Activated CD4-positive, alpha-beta T cell treated with anti-CD3 and anti-CD28 coated beads for 36 hours (primary cell): Measurements from ENCODE around the gene RAD21L1. TPM values are rescaled to one million over a fixed set of nuclear protein-coding genes. Genes with fewer than 3 reads are reported as not detected.

Experiments
- ATAC-seq: fragments of 200-7000 bp; cut with Tn5 transposase; one replicate; pipeline ENCODE4 v1.10.0; 2021; ENCODE audit warnings: mild to moderate bottlenecking, moderate library complexity
- CTCF ChIA-PET: fragments of 350-600 bp; sonication (Branson Sonifier 250); formaldehyde crosslinking; loops from one replicate; lab custom pipeline; 2021; ENCODE audit warnings: antibody characterized with exemption; lab: Charles Lee
- POLR2A ChIA-PET: fragments of 350-600 bp; sonication (Branson Sonifier 250); formaldehyde crosslinking; loops from one replicate; lab custom pipeline; 2021; ENCODE audit warnings: antibody characterized with exemption, inconsistent platforms; lab: Charles Lee
- DNase-seq: peaks from one replicate; pipeline ENCODE4 v3.0.0-alpha.2; 2020
- H3K27ac Mint-ChIP-seq: one replicate; pipeline ENCODE4 v1.8.0; 2021; ENCODE audit warnings: mixed read lengths
- H3K27me3 Mint-ChIP-seq: one replicate; pipeline ENCODE4 v1.8.0; 2021; ENCODE audit warnings: mixed read lengths
- H3K36me3 Mint-ChIP-seq: one replicate; pipeline ENCODE4 v1.8.0; 2021; ENCODE audit warnings: low read depth, mixed read lengths
- H3K4me1 Mint-ChIP-seq: one replicate; pipeline ENCODE4 v1.8.0; 2021; ENCODE audit warnings: mixed read lengths
- H3K4me3 Mint-ChIP-seq: one replicate; pipeline ENCODE4 v1.8.0; 2021; ENCODE audit warnings: mild to moderate bottlenecking, moderate library complexity, mixed read lengths
- H3K9me3 Mint-ChIP-seq: one replicate; pipeline ENCODE4 v1.8.0; 2021; ENCODE audit warnings: low read depth, mixed read lengths
- intact Hi-C, 2 experiments: fragments of 100-400 bp; cut with DNase I in 1 of 2; cut with micrococcal nuclease in 1 of 2; formaldehyde crosslinking; loops; one replicate each; pipeline versions ENCODE4 v1.14.2 to v1.15.1; 2022 to 2024; cut with DNase I, micrococcal nuclease
- total RNA-seq, 2 experiments: library from RNA; stranded (reverse); gene quantifications; one replicate each; pipeline ENCODE4 v1.2.3, GENCODE V29; 2021

RAD21L1 gene
- total RNA-seq, 2 experiments from 2014 or later = 0.32 TPM; not detected in 1

GRCh38 chr20:1296922-1297321, 71.1 kb downstream of the RAD21L1 start:
- ChIA-PET CTCF (interaction anchor here (1.2 kb wide), 1 partner anchor 18 kb away, joined by 5 read pairs; no protein-coding TSS in a partner anchor), POLR2A (no interaction called here)
- Mint-ChIP-seq H3K27me3 (no peaks in the 10 kb centered on the region), H3K27ac (no peak overlapping the region), H3K4me3 (no peak overlapping the region), H3K9me3 (no peaks in the 10 kb centered on the region), H3K36me3 (no peaks in the 10 kb centered on the region), H3K4me1 (peaks cover 18% of the 10 kb centered on the region)
- intact Hi-C loops = no loop called here
- no peak for ATAC-seq
- DNase-seq = no peak

DNA sequence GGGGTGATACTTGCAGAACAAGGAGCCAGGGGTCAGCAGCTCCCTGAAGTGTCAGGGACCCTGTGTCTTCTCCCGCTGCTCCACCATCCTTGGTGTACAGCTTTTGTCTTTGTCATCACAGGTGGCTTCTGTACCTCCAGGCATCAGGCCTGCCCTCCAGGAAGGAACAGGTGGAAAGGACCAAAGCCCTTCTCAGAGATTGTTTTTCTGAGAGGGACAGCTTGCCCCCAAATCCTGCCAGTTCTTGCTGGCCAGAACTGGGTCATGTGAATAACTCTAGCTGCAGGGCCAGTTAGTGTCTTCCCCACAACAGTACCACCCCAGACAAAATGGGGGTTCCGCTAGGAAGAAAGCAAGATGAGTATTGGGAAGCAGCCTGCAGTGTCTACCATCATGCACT, 71.6 kb downstream of the RAD21L1 start:
- Mint-ChIP-seq H3K36me3 (no peaks in the 10 kb centered on the region), H3K9me3 (no peaks in the 10 kb centered on the region), H3K4me3 (no peak overlapping the region), H3K27me3 (no peaks in the 10 kb centered on the region), H3K4me1 (peaks cover 18% of the 10 kb centered on the region), H3K27ac (no peak overlapping the region)
- no peak for DNase-seq
- POLR2A ChIA-PET = no interaction called here
- intact Hi-C loops = no loop called here
- no peak for ATAC-seq
- CTCF ChIA-PET = interaction anchor here (1.2 kb wide), 1 partner anchor 17 kb away, joined by 5 read pairs; no protein-coding TSS in a partner anchor

DNA sequence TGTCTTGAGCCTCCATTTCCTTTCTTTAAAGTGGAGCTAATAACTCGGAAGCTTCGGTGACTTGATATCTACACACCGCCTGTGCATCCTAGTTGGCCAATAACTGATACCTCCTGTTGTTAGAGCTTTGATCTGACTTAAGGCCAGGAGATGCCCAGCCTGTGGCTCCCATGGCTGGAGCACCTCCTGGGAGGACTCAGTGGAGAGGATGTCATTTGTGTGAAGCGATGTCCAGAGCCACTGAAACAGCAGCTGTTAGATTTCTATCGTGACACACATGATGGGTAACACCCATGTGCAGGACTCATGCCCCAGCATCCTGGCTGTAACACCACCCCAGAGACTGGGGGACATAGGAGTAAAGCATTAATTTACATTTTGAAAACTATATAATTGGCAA, 72.3 kb downstream of the RAD21L1 start:
- Mint-ChIP-seq H3K27me3 (no peaks in the 10 kb centered on the region), H3K36me3 (no peaks in the 10 kb centered on the region), H3K27ac (no peak overlapping the region), H3K4me1 (peaks cover 18% of the 10 kb centered on the region), H3K4me3 (no peak overlapping the region), H3K9me3 (no peaks in the 10 kb centered on the region)
- DNase-seq (no peak), ATAC-seq (no peak)
- ChIA-PET POLR2A (no interaction called here), CTCF (interaction anchor here (1.2 to 1.3 kb wide), 2 partner anchors 17 to 94 kb away, joined by 4 to 5 read pairs; no protein-coding TSS in a partner anchor)
- intact Hi-C loops = no loop called here

DNA sequence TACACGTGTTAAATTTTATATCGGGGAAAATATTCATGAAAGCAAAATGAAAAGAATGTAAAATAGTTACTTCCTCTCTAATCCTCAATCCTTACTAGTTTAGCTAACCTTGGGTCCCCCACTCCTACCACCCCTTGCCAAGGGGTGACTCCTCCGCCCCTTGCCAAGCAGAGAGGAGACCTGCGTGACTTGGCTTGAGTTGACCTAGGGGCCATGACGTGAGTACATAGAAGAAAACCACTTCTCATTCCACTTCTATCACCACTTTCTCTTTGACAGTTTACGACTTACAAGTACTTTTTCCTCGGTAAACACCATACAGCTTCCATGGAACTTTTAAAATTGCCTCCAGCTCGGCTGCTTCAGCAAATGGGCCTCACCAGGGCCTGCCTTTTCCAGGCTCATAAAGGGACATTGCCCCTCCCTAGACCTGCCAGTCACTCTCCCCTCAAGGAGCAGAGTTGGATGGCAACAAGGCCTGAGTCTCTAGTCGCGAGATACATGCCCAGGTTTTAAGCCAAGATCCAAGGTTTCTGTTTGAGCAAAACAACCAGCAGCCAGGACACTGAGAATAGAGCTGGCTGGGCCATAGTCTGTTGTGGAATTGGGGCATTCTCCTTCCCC, 73.2 kb downstream of the RAD21L1 start:
- Mint-ChIP-seq H3K9me3 (no peaks in the 10 kb centered on the region), H3K4me3 (no peak overlapping the region), H3K36me3 (no peaks in the 10 kb centered on the region), H3K27ac (no peak overlapping the region), H3K27me3 (no peaks in the 10 kb centered on the region), H3K4me1 (peaks cover 18% of the 10 kb centered on the region)
- CTCF ChIA-PET = interaction anchor here (0.6 to 1.3 kb wide), 4 partner anchors 12 to 128 kb away, joined by 3 to 4 read pairs (median 4); no protein-coding TSS in a partner anchor
- ATAC-seq = no peak
- DNase-seq = no peak
- intact Hi-C loops = no loop called here
- POLR2A ChIA-PET = interaction anchor here (0.6 kb wide), 1 partner anchor 27 kb away, joined by 3 read pairs; no protein-coding TSS in a partner anchor

DNA sequence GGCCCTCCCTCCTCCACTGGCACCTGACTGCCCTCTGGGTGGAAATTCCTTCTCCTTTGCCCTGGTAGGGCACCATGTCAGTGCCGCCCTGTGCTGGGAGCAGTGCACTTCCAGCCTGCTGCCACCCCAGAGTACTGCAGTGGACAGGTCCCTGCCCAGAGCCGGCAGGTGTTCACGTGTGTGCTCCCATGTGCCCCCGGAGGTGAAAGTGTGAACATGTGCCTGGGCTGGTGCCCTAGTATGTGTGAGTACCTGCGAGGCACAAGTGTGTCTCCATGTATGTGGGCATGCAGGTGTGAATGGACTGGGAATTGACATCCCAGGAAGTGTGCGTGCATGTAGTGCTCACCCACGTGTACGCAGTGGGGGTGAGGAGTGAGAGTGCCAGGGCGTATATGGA, 73.7 kb downstream of the RAD21L1 start:
- intact Hi-C loops = no loop called here
- H3K9me3 Mint-ChIP-seq = no peaks in the 10 kb centered on the region
- no peaks in the 10 kb centered on the region for H3K36me3 Mint-ChIP-seq
- H3K4me3 Mint-ChIP-seq = no peak overlapping the region
- ChIA-PET CTCF (interaction anchor here (0.7 to 1.3 kb wide), 4 partner anchors 13 to 129 kb away, joined by 3 to 4 read pairs (median 4); no protein-coding TSS in a partner anchor), POLR2A (interaction anchor here (0.6 kb wide), 1 partner anchor 26 kb away, joined by 3 read pairs; no protein-coding TSS in a partner anchor)
- H3K27me3 Mint-ChIP-seq = no peaks in the 10 kb centered on the region
- DNase-seq (peak; percentile 58), ATAC-seq (peak; percentile 42)
- no peak overlapping the region for H3K27ac Mint-ChIP-seq
- H3K4me1 Mint-ChIP-seq = peaks cover 18% of the 10 kb centered on the region

GRCh38 chr20:1300083-1300840, 74.4 kb downstream of the RAD21L1 start:
- H3K9me3 Mint-ChIP-seq = no peaks in the 10 kb centered on the region
- H3K27ac Mint-ChIP-seq = peak overlapping the region; percentile 84
- DNase-seq (no peak), ATAC-seq (peak; percentile 3)
- intact Hi-C loops = loop anchor here in 1 of 2 experiments (2.0 kb wide), 1 partner anchor 33 kb away; the partner anchor contains the start of gene SNPH
- H3K27me3 Mint-ChIP-seq = no peaks in the 10 kb centered on the region
- H3K36me3 Mint-ChIP-seq = no peaks in the 10 kb centered on the region
- ChIA-PET CTCF (interaction anchor here (0.5 to 1.2 kb wide), 10 partner anchors 9 to 204 kb away, joined by 3 to 5 read pairs (median 3); partner anchors contain the start of gene FKBP1A), POLR2A (interaction anchor here (0.6 to 0.7 kb wide), 2 partner anchors 26 to 80 kb away, joined by 3 read pairs; no protein-coding TSS in a partner anchor)
- H3K4me3 Mint-ChIP-seq = no peak overlapping the region
- H3K4me1 Mint-ChIP-seq = peaks cover 18% of the 10 kb centered on the region

DNA sequence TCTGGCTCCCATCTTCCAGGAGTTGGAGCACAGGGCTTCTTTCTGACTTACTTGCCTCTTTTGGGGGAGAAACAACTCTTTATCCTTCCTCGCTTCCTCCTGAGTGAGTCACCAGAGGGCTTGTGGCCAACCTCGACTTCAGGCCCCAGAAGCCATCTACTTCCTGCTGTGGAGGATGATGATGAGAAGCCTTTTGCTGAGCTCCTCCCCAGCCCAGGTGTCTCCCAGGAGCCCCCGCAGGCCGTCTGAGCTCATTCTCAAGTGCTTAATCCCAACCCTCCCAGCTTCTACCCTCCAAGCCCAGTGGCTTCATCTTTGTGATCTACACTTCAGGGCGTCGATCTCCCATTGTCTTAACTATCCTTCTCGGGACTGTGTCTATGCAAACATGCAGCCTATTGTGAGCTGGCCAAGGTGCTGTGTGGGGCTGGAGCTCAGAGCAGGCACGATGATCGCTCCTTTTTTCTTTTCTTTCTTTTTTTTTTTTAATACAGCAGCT, 75.2 kb downstream of the RAD21L1 start:
- CTCF ChIA-PET = interaction anchor here (0.5 to 1.2 kb wide), 11 partner anchors 10 to 203 kb away, joined by 3 to 5 read pairs (median 3); partner anchors contain the start of gene FKBP1A
- POLR2A ChIA-PET = interaction anchor here (0.7 kb wide), 1 partner anchor 79 kb away, joined by 3 read pairs; no protein-coding TSS in a partner anchor
- Mint-ChIP-seq H3K4me1 (peaks cover 18% of the 10 kb centered on the region), H3K27ac (peak overlapping the region; percentile 84), H3K36me3 (no peaks in the 10 kb centered on the region), H3K4me3 (peak overlapping the region; percentile 32), H3K9me3 (no peaks in the 10 kb centered on the region), H3K27me3 (no peaks in the 10 kb centered on the region)
- DNase-seq = peak; percentile 76
- intact Hi-C loops = loop anchor here (1.0 to 2.0 kb wide), 2 partner anchors 34 to 202 kb away; partner anchors contain the start of gene SNPH (in 1 of the 2)
- ATAC-seq = peak; percentile 96

GRCh38 chr20:1302685-1303541, 77.1 kb downstream of the RAD21L1 start:
- no peaks in the 10 kb centered on the region for H3K27me3 Mint-ChIP-seq
- ATAC-seq (no peak), DNase-seq (no peak)
- ChIA-PET CTCF (interaction anchor here (0.6 kb wide), 1 partner anchor 99 kb away, joined by 5 read pairs; no protein-coding TSS in a partner anchor), POLR2A (no interaction called here)
- no peak overlapping the region for H3K27ac Mint-ChIP-seq
- no peak overlapping the region for H3K4me3 Mint-ChIP-seq
- H3K9me3 Mint-ChIP-seq = no peaks in the 10 kb centered on the region
- H3K36me3 Mint-ChIP-seq = no peaks in the 10 kb centered on the region
- intact Hi-C loops = no loop called here
- peaks cover 18% of the 10 kb centered on the region for H3K4me1 Mint-ChIP-seq

- no peak overlapping the region for H3K4me3 Mint-ChIP-seq
- no peaks in the 10 kb centered on the region for H3K36me3 Mint-ChIP-seq
- no peaks in the 10 kb centered on the region for H3K9me3 Mint-ChIP-seq
- no peaks in the 10 kb centered on the region for H3K27me3 Mint-ChIP-seq
- DNase-seq = no peak
- ATAC-seq = no peak
- CTCF ChIA-PET = interaction anchor here (0.7 kb wide), 1 partner anchor 10 kb away, joined by 3 read pairs; no protein-coding TSS in a partner anchor
- POLR2A ChIA-PET = interaction anchor here (1.3 kb wide), 1 partner anchor 21 kb away, joined by 3 read pairs; no protein-coding TSS in a partner anchor
- intact Hi-C loops = no loop called here
- no peak overlapping the region for H3K27ac Mint-ChIP-seq
- H3K4me1 Mint-ChIP-seq = peaks cover 14% of the 10 kb centered on the region
Observed at GRCh38 chr20:1304710-1305515, 79.1 kb downstream of the RAD21L1 start.
